CD1c-positive myeloid dendritic cell (primary cell): Measurements from ENCODE around the gene STK36.

Source experiments
- DNase-seq: peaks from one replicate; pipeline ENCODE4 v3.0.0-alpha.2; 2016; ENCODE audit errors: extremely low spot score

Gene STK36

GRCh38 chr2:218659988-218660358, 11.9 kb upstream of the STK36 start:
- no peak for DNase-seq

- DNase-seq = no peak
Measured at GRCh38 chr2:218662377-218662776, 9.5 kb upstream of the STK36 start.

GRCh38 chr2:218662827-218663226, 9.1 kb upstream of the STK36 start:
- no peak for DNase-seq

- no peak for DNase-seq
Measured at GRCh38 chr2:218663901-218664300, 8.0 kb upstream of the STK36 start.

- DNase-seq = no peak
Measured at GRCh38 chr2:218664653-218665052, 7.2 kb upstream of the STK36 start.

- peak; percentile 12 for DNase-seq
Measured at GRCh38 chr2:218671097-218671653, 711 bp upstream of the STK36 start.

- DNase-seq = peak; percentile 85
Measured at GRCh38 chr2:218679119-218679518, 7.2 kb downstream of the STK36 start.

- no peak for DNase-seq
Measured at GRCh38 chr2:218680061-218680460, 8.2 kb downstream of the STK36 start.

GRCh38 chr2:218687400-218688060, 15.6 kb downstream of the STK36 start:
- DNase-seq = peak; percentile 79

- no peak for DNase-seq
Measured at GRCh38 chr2:218691234-218691633, 19.3 kb downstream of the STK36 start.

GRCh38 chr2:218694405-218695145, 22.7 kb downstream of the STK36 start:
- DNase-seq = no peak

- no peak for DNase-seq
Measured at GRCh38 chr2:218698885-218699284, 27.0 kb downstream of the STK36 start.

- no peak for DNase-seq
Measured at GRCh38 chr2:218701806-218702205, 29.9 kb downstream of the STK36 start.

GRCh38 chr2:218703341-218703740, 31.5 kb downstream of the STK36 start:
- no peak for DNase-seq

GRCh38 chr2:218708086-218708485, 36.2 kb downstream of the STK36 start:
- DNase-seq = no peak

- DNase-seq = no peak
Measured at GRCh38 chr2:218709908-218710307, 38.0 kb downstream of the STK36 start.

- no peak for DNase-seq
Measured at GRCh38 chr2:218710334-218710686, 38.4 kb downstream of the STK36 start.

- DNase-seq = peak; percentile 99
Measured at GRCh38 chr2:218710687-218711549, 39.0 kb downstream of the STK36 start, which contains the start of gene TTLL4. TSS of gene TTLL4 (plus strand) at chr2:218710835. CDS start at chr2:218737677, 26,842 bp downstream.

GRCh38 chr2:218711550-218711929, 39.7 kb downstream of the STK36 start:
- no peak for DNase-seq

- DNase-seq = no peak
Measured at GRCh38 chr2:218713922-218714321, 42.0 kb downstream of the STK36 start.

- DNase-seq = no peak
Measured at GRCh38 chr2:218716070-218716469, 44.2 kb downstream of the STK36 start.

- no peak for DNase-seq
Measured at GRCh38 chr2:218717262-218717661, 45.4 kb downstream of the STK36 start.
